AG09319 (cell line): ENCODE results near the gene YWHAB.

ENCODE experiments used
- DNase-seq: peaks from one replicate; pipeline ENCODE4 v3.0.0-alpha.2; 2010; ENCODE audit warnings: low read depth; ENCODE audit errors: extremely low read depth
- CTCF ChIP-seq: IDR thresholded peaks from 2 replicates; pipeline ENCODE4 v1.5.1; 2011; ENCODE audit warnings: low read depth, mild to moderate bottlenecking, inconsistent platforms, low read length, moderate library complexity

YWHAB gene

GRCh38 chr20:44885392-44886265 is at the start of gene YWHAB:
TSS of gene YWHAB (plus strand) at chr20:44885705. CDS start at chr20:44901534, 15,829 bp downstream.
- no peak for TF ChIP-seq CTCF
- peak; percentile 92 for DNase-seq

GRCh38 chr20:44836601-44837120 is 48.8 kb upstream of the YWHAB start:
- no peak for TF ChIP-seq CTCF
- no peak for DNase-seq

GRCh38 chr20:44837946-44838345 is 47.6 kb upstream of the YWHAB start:
- no peak for TF ChIP-seq CTCF

GRCh38 chr20:44838521-44838920 is 47.0 kb upstream of the YWHAB start:
- TF ChIP-seq CTCF: no peak
- DNase-seq: no peak

More at GRCh38 chr20:44837946-44838345, 47.6 kb upstream of the YWHAB start:
- no peak for DNase-seq

GRCh38 chr20:44839481-44839880 is 46.0 kb upstream of the YWHAB start:
- DNase-seq: no peak
- no peak for TF ChIP-seq CTCF

GRCh38 chr20:44840826-44841225 is 44.7 kb upstream of the YWHAB start:
- no peak for TF ChIP-seq CTCF

GRCh38 chr20:44841955-44842354 is 43.5 kb upstream of the YWHAB start:
- no peak for TF ChIP-seq CTCF
- DNase-seq: no peak

More at GRCh38 chr20:44840826-44841225, 44.7 kb upstream of the YWHAB start:
- DNase-seq: no peak
